ENCODE measurements around the gene FBXL17. TPM values are rescaled to one million over a fixed set of nuclear protein-coding genes. Genes with fewer than 3 reads are reported as not detected.

Gene FBXL17
- total RNA-seq (2011; cell fraction: chromatin; rRNA removed; ENCODE audit: low replicate concordance): 5.1 and 5.3 TPM in 2 replicates
- 4.3 and 4.8 TPM in 2 replicates for total RNA-seq (2011; cell fraction: nucleolus; rRNA removed)
- total RNA-seq (2011; cell fraction: nucleoplasm; rRNA removed): 3.3 and 4.2 TPM in 2 replicates
- total RNA-seq (2014; rRNA removed): 1.8 and 2.2 TPM in 2 replicates
- total RNA-seq (2014; rRNA removed; fragmentation: Illumina TruSeq; extraction: Trizol): 4.1 and 5.2 TPM in 2 replicates
- 5.0 and 5.4 TPM in 2 replicates for total RNA-seq (2015; rRNA removed; fragmentation: Illumina TruSeq; extraction: Trizol)
- total RNA-seq (2021): 3.0 and 3.1 TPM in 2 replicates
- 0.87 and 1.3 TPM in 2 replicates for polyA plus RNA-seq (2011; rRNA removed)
- 0.40 and 0.54 TPM in 2 replicates for polyA plus RNA-seq (2011; cell fraction: cytosol; rRNA removed)
- 1.4 and 2.2 TPM in 2 replicates for polyA plus RNA-seq (2011; cell fraction: nucleus; rRNA removed)
- 5.0 and 6.3 TPM in 2 replicates for polyA plus RNA-seq (2012)
- 2.0 and 2.1 TPM in 2 replicates for polyA plus RNA-seq (2014; fragmentation: Illumina TruSeq; extraction: Trizol)
- polyA plus RNA-seq (2014; fragmentation: Nextera tagmentation; extraction: Ambion mirVana): under 1 TPM; 0.32 to 0.48 TPM
- polyA plus RNA-seq (2014; rRNA removed): 1.2 and 2.5 TPM in 2 replicates
- 1.3 and 4.4 TPM in 2 replicates for polyA minus RNA-seq (2011; rRNA and poly(A)+ RNA removed)
- 0.55 and 1.3 TPM in 2 replicates for polyA minus RNA-seq (2011; cell fraction: cytosol; rRNA and poly(A)+ RNA removed)
- polyA minus RNA-seq (2011; cell fraction: nucleus; rRNA and poly(A)+ RNA removed): 4.8 and 7.8 TPM in 2 replicates
- percentile 45 among the genes with signal in this experiment for Bru-seq, nascent RNA
- BruChase-seq, experiment 1, labeled RNA remaining after a 2-hour chase: percentile 57 among the genes with signal in this experiment
- percentile 59 among the genes with signal in this experiment for BruChase-seq, experiment 2, labeled RNA remaining after a 6-hour chase
- long read RNA-seq, experiment 1, partial matches to known transcripts: 4 of 15 reads
- long read RNA-seq, experiment 1, other reads (novel, unspliced or antisense): 11 of 15 reads
- long read RNA-seq, experiment 2, partial matches to known transcripts: 0 of 5 reads
- long read RNA-seq, experiment 2, other reads (novel, unspliced or antisense): 5 of 5 reads
- long read RNA-seq, experiment 3: 0 reads

GRCh38 chr5:108381954-108382783 is at the start of gene FBXL17:
Gene FBXL17 (minus strand): TSS chr5:108382098.
- Histone ChIP-seq H3K79me2 (ENCODE audit: control insufficient read depth, insufficient read depth, low read length) (peaks cover 6% of the 10 kb centered on the region; the same call in 2 of the 3 replicates), H4K20me1 (replicated peaks; ENCODE audit: control insufficient read depth, insufficient read depth, low read length) (no peaks in the 10 kb centered on the region), H3K4me2 (ENCODE audit: insufficient read depth, low read length) (peak within 1 kb of the TSS; percentile 87), H3K4me3 (peak within 1 kb of the TSS; percentile 78), H3K9me3 (replicated peaks; ENCODE audit: control insufficient read depth, insufficient read depth, low read depth, low read length) (no peaks in the 10 kb centered on the region), H3K27ac (ENCODE audit: extremely low read depth, low read depth, low read length) (peak within 1 kb of the TSS; percentile 96), H3K9me1 (ENCODE audit: control insufficient read depth, insufficient read depth, low read length) (no peaks in the 10 kb centered on the region), H3K36me3 (ENCODE audit: control insufficient read depth, insufficient read depth, low read length) (no peaks in the 10 kb centered on the region), H2AFZ (ENCODE audit: low read depth, low read length) (peak within 1 kb of the TSS; percentile 95), H3K27me3 (ENCODE audit: control insufficient read depth in 2 of 2, insufficient read depth in 2 of 2, low read length in 2 of 2) (no peaks in the 10 kb centered on the region), H3K9ac (ENCODE audit: insufficient read depth in 1 of 2, low read depth in 2 of 2, low read length in 2 of 2) (peak within 1 kb of the TSS; percentile 84 to 98), H3K4me1 (replicated peaks in 1 of 2; ENCODE audit: control insufficient read depth in 2 of 2, insufficient read depth in 2 of 2, low read length in 2 of 2) (peaks cover 9 to 19% of the 10 kb centered on the region in 2 experiments)
- FAIRE-seq: peak; percentile 96
- intact Hi-C loops (cut with micrococcal nuclease): loop anchor here (10.0 kb wide), 1 partner anchor 343 kb away; no protein-coding TSS in a partner anchor
- ATAC-seq: peak; percentile 88
- ChIA-PET CTCF (ENCODE audit: low intra/inter-chr PET ratio) (no interaction called here), POLR2A (interaction anchor here (0.6 to 1.6 kb wide), 8 partner anchors 10 to 1144 kb away, joined by 3 to 12 read pairs (median 3); no protein-coding TSS in a partner anchor)
- BruUV-seq (replicated peaks): TSS peak; percentile 73
- in situ Hi-C loops (cut with MboI): no loop called here
- WGBS (ENCODE audit: insufficient coverage, low coverage, missing lambda C conversion rate): under 1% methylated on average over 37 of the region's 82 CpGs
- DNase-seq (ENCODE audit: extremely low read depth in 1 of 4, low spot score in 3 of 4): peak; percentile 87 to 96 (median 90)
- TF ChIP-seq ZNF766 (CRISPR knock-in tag; conservative IDR thresholded peaks at IDR 0.05) (peak; percentile 89), PCBP1 (IDR thresholded peaks at IDR 0.05; ENCODE audit: low read depth, low read length, poor library complexity, severe bottlenecking) (peak; percentile 68), POLR3A (IDR thresholded peaks at IDR 0.05; ENCODE audit: borderline replicate concordance, extremely low read depth, insufficient read depth, insufficient read length) (no peak), CBX8 (IDR thresholded peaks at IDR 0.05; ENCODE audit: borderline replicate concordance, extremely low read depth, low read depth, low read length, poor library complexity, severe bottlenecking) (no peak), ZBED1 (IDR thresholded peaks at IDR 0.05) (no peak), ZNF384 (IDR thresholded peaks at IDR 0.05; ENCODE audit: low read depth, low read length) (no peak), NFE2 (IDR thresholded peaks at IDR 0.05; ENCODE audit: low read depth) (no peak), KAT7 (CRISPR knock-in tag; IDR thresholded peaks at IDR 0.05; ENCODE audit: borderline replicate concordance) (no peak), ZBTB9 (CRISPR knock-in tag; IDR thresholded peaks at IDR 0.05) (no peak), ETV5 (CRISPR knock-in tag; IDR thresholded peaks at IDR 0.05; ENCODE audit: low read depth) (peak; percentile 92), ELK3 (CRISPR knock-in tag; IDR thresholded peaks at IDR 0.05) (no peak), NONO (IDR thresholded peaks at IDR 0.05; ENCODE audit: low read depth in 2 of 2, low read length in 1 of 2) (peak; percentile 69 to 79), JUND (IDR thresholded peaks at IDR 0.05; ENCODE audit: borderline replicate concordance, low read depth, low read length) (peak; percentile 70), JUND (tag; IDR thresholded peaks at IDR 0.05; ENCODE audit: borderline replicate concordance, low read depth, low read length) (no peak; the same call in 2 of the 3 replicates)

Measured in K562 (cell line).